Measurements from ENCODE around the gene RPRD1B. TPM values are rescaled to one million over a fixed set of nuclear protein-coding genes. Genes with fewer than 3 reads are reported as not detected.

RPRD1B gene
- polyA plus RNA-seq, 1 of the 3 experiments (the other 2 are of a cell fraction), result 11.8 TPM

DNA sequence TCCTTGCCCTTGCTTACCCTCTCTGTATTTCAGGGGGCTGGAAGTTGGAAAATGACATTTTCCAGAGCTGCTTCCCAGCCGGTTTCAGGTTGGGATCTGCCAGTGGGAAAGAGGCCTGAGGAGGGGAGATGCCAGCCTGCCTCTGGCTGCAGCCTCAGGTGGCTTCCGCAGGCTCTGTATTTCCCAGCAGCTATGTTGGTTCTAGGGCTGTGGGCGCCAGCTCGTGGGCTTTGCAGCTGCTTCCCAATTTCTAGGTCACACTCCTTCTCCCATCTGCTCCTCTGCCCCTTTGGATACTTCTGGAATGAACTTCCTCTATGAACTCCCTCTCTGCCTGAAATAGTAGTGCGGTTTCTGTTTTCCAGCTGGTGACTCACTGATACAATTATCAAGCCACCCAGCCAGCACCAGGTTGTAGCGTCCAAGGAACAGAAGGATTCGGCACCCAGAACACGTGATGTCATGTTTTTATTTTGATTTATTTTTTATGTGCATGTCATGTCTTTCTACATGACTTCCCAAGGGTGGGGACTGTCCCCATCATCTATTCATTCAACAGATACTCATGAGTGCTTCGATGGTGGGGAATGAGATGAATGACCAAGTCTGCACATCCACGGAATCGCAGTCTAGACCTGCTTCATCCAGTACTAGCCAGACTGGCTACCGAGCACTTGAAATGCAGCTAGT lies 93.5 kb downstream of the RPRD1B start:
- H3K27ac ChIP-seq (ENCODE audit: low read depth in 2 of 2, low read length in 1 of 2), result peak overlapping the region; percentile 82 to 86
- CTCF ChIA-PET, result interaction anchor here (1.0 to 2.3 kb wide), 6 partner anchors 8 to 94 kb away, joined by 3 to 9 read pairs (median 6); no protein-coding TSS in a partner anchor
- 17% methylated on average over 11 of the region's 12 CpGs for WGBS (ENCODE audit: low lambda C conversion rate)
- TF ChIP-seq REST (IDR thresholded peaks at IDR 0.05; ENCODE audit: low read depth, low read length) (peak; percentile 43; the same call in 1 of the 2 replicates), JUND (IDR thresholded peaks at IDR 0.05) (peak; percentile 73), IRF3 (IDR thresholded peaks at IDR 0.05; ENCODE audit: low read depth, low read length) (no peak), FOXJ3 (CRISPR knock-in tag; IDR thresholded peaks at IDR 0.05) (no peak), MAX (IDR thresholded peaks at IDR 0.05; ENCODE audit: low read depth) (peak; percentile 89), EZH2phosphoT487 (IDR thresholded peaks at IDR 0.05; ENCODE audit: borderline replicate concordance, low read depth) (no peak), GATA2 (CRISPR knock-in tag; IDR thresholded peaks at IDR 0.05) (no peak), EP300 (IDR thresholded peaks at IDR 0.05; ENCODE audit: borderline replicate concordance in 1 of 2, low read depth in 1 of 2, low read length in 1 of 2) (peak; percentile 58 to 66; a peak in 2 of 4 replicates), CHD2 (IDR thresholded peaks at IDR 0.05; ENCODE audit: low read length, partially characterized antibody) (no peak), YY1 (IDR thresholded peaks at IDR 0.05; ENCODE audit: low read depth) (no peak), POLR2AphosphoS5 (IDR thresholded peaks at IDR 0.05; ENCODE audit: low read depth, low read length) (peak; percentile 76; the same call in 1 of the 2 replicates), ELF1 (IDR thresholded peaks at IDR 0.05) (0 out of 2 replicates have a peak, but pooled peaks have one; percentile 35), SIN3A (IDR thresholded peaks at IDR 0.05; ENCODE audit: borderline replicate concordance, low read depth, low read length) (peak; percentile 79; the same call in 1 of the 2 replicates), RXRA (IDR thresholded peaks at IDR 0.05; ENCODE audit: borderline replicate concordance, low read depth) (peak; percentile 92), RAD21 (IDR thresholded peaks at IDR 0.05; ENCODE audit: low read length) (no peak), FOSL2 (IDR thresholded peaks at IDR 0.05; ENCODE audit: borderline replicate concordance, low read depth) (peak; percentile 82), MXI1 (IDR thresholded peaks at IDR 0.05; ENCODE audit: low read depth, low read length) (no peak), USF2 (IDR thresholded peaks at IDR 0.05; ENCODE audit: borderline replicate concordance, low read depth, low read length) (no peak), MEF2A (IDR thresholded peaks at IDR 0.05; ENCODE audit: borderline replicate concordance, low read depth) (peak; percentile 87), TCF12 (IDR thresholded peaks at IDR 0.05) (peak; percentile 89), NFIC (IDR thresholded peaks at IDR 0.05; ENCODE audit: borderline replicate concordance) (peak; percentile 75), TAF1 (IDR thresholded peaks at IDR 0.05; ENCODE audit: borderline replicate concordance, low read depth, low read length) (no peak)
- TF ChIP-seq, protein P1, sequence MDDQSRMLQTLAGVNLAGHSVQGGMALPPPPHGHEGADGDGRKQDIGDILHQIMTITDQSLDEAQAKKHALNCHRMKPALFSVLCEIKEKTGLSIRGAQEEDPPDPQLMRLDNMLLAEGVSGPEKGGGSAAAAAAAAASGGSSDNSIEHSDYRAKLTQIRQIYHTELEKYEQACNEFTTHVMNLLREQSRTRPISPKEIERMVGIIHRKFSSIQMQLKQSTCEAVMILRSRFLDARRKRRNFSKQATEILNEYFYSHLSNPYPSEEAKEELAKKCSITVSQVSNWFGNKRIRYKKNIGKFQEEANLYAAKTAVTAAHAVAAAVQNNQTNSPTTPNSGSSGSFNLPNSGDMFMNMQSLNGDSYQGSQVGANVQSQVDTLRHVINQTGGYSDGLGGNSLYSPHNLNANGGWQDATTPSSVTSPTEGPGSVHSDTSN (IDR thresholded peaks at IDR 0.05), result peak; percentile 39; the same call in 1 of the 2 replicates
- TF ChIP-seq, protein P2, sequence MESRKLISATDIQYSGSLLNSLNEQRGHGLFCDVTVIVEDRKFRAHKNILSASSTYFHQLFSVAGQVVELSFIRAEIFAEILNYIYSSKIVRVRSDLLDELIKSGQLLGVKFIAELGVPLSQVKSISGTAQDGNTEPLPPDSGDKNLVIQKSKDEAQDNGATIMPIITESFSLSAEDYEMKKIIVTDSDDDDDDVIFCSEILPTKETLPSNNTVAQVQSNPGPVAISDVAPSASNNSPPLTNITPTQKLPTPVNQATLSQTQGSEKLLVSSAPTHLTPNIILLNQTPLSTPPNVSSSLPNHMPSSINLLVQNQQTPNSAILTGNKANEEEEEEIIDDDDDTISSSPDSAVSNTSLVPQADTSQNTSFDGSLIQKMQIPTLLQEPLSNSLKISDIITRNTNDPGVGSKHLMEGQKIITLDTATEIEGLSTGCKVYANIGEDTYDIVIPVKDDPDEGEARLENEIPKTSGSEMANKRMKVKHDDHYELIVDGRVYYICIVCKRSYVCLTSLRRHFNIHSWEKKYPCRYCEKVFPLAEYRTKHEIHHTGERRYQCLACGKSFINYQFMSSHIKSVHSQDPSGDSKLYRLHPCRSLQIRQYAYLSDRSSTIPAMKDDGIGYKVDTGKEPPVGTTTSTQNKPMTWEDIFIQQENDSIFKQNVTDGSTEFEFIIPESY (IDR thresholded peaks at IDR 0.05; ENCODE audit: borderline replicate concordance, low read depth), result 0 out of 2 replicates have a peak, but pooled peaks have one; percentile 45

More for the DNA sequence above, 93.5 kb downstream of the RPRD1B start:
- no peaks in the 10 kb centered on the region for H4K20me1 ChIP-seq (ENCODE audit: insufficient read depth)
- no peaks in the 10 kb centered on the region for H3K9me2 ChIP-seq
- POLR2A ChIA-PET, result no interaction called here
- no peak for DNase-seq
- H2AFZ ChIP-seq (ENCODE audit: low read depth), result no peak overlapping the region
- H3K36me3 ChIP-seq (replicated peaks in 1 of 2; ENCODE audit: control insufficient read depth in 1 of 2, insufficient read depth in 2 of 2, low read length in 1 of 2), result peaks cover 2 to 21% of the 10 kb centered on the region in 2 experiments
- H3K4me2 ChIP-seq, result peak overlapping the region; percentile 30; the same call in 1 of the 2 replicates
- H3K9ac ChIP-seq, result peak overlapping the region; percentile 47; the same call in 1 of the 2 replicates
- peaks cover 69% of the 10 kb centered on the region for H3F3A ChIP-seq (replicated peaks; ENCODE audit: insufficient read depth)
- H3K4me1 ChIP-seq (ENCODE audit: control insufficient read depth in 1 of 2, insufficient read depth in 2 of 2, low read depth in 1 of 2, low read length in 1 of 2), result peaks cover 29 to 43% of the 10 kb centered on the region in 2 experiments
- no peaks in the 10 kb centered on the region for H3K79me2 ChIP-seq (ENCODE audit: insufficient read depth)
- H3K9me3 ChIP-seq, result no peaks in the 10 kb centered on the region
- no peaks in the 10 kb centered on the region for H3K27me3 ChIP-seq (ENCODE audit: insufficient read depth)
- no peak overlapping the region for H3K4me3 ChIP-seq (ENCODE audit: low read depth in 2 of 2, low read length in 1 of 2)
